ENCODE results near the gene TFF1. TPM values are rescaled to one million over a fixed set of nuclear protein-coding genes. Genes with fewer than 3 reads are reported as not detected.

Gene TFF1
- total RNA-seq, 3 donors from 2014 or later (not counting 1 experiment from before 2014, with no cell fraction given): not detected

GRCh38 chr21:42321231-42321630 lies 45.1 kb downstream of the TFF1 start:
- TF ChIP-seq CTCF (IDR thresholded peaks at IDR 0.05): no peak
- 92% methylated on average over 10 of the region's 10 CpGs for WGBS (ENCODE audit: insufficient coverage)
- Histone ChIP-seq H3K4me1 (ENCODE audit: control insufficient read depth, insufficient read depth, low read length) (peaks cover 16% of the 10 kb centered on the region), H3K27me3 (ENCODE audit: control insufficient read depth, insufficient read depth, low read length) (no peaks in the 10 kb centered on the region), H3K36me3 (ENCODE audit: control insufficient read depth, insufficient read depth, low read length) (no peaks in the 10 kb centered on the region), H3K4me3 (ENCODE audit: low read length) (no peak overlapping the region), H3K27ac (ENCODE audit: low read length) (no peak overlapping the region), H3K9me3 (ENCODE audit: control insufficient read depth, insufficient read depth, low read length) (no peaks in the 10 kb centered on the region)
- Mint-ChIP-seq H3K36me3 (no peaks in the 10 kb centered on the region), H3K9me3 (no peaks in the 10 kb centered on the region), H3K27ac (no peak overlapping the region), H3K4me1 (peaks cover 9 to 10% of the 10 kb centered on the region in 2 donors), H3K27me3 (ENCODE audit: low read depth in 2 of 2) (peaks cover 23 to 37% of the 10 kb centered on the region in 2 donors), H3K4me3 (no peak overlapping the region)
- DNase-seq (no peak), ATAC-seq (no peak)
- intact Hi-C loops (cut with micrococcal nuclease): no loop called here

- Histone ChIP-seq H3K4me1 (ENCODE audit: control insufficient read depth, insufficient read depth, low read length) (peaks cover 16% of the 10 kb centered on the region), H3K9me3 (ENCODE audit: control insufficient read depth, insufficient read depth, low read length) (no peaks in the 10 kb centered on the region), H3K27me3 (ENCODE audit: control insufficient read depth, insufficient read depth, low read length) (no peaks in the 10 kb centered on the region), H3K27ac (ENCODE audit: low read length) (no peak overlapping the region), H3K4me3 (ENCODE audit: low read length) (no peak overlapping the region), H3K36me3 (ENCODE audit: control insufficient read depth, insufficient read depth, low read length) (no peaks in the 10 kb centered on the region)
- ATAC-seq (no peak), DNase-seq (no peak)
- Mint-ChIP-seq H3K27me3 (ENCODE audit: low read depth in 2 of 2) (peaks cover 22 to 33% of the 10 kb centered on the region in 2 donors), H3K4me3 (no peak overlapping the region), H3K27ac (no peak overlapping the region), H3K36me3 (no peaks in the 10 kb centered on the region), H3K4me1 (peaks cover 9 to 10% of the 10 kb centered on the region in 2 donors), H3K9me3 (no peaks in the 10 kb centered on the region)
- intact Hi-C loops (cut with micrococcal nuclease): no loop called here
- no peak for TF ChIP-seq CTCF (IDR thresholded peaks at IDR 0.05)
- 96% methylated on average over 8 of the region's 8 CpGs for WGBS (ENCODE audit: insufficient coverage)
Observed at GRCh38 chr21:42320791-42321190, 45.5 kb downstream of the TFF1 start.

- no peaks in the 10 kb centered on the region for H3K9me3 ChIP-seq (ENCODE audit: control insufficient read depth, insufficient read depth, low read length)
- H3K36me3 ChIP-seq (ENCODE audit: control insufficient read depth, insufficient read depth, low read length): no peaks in the 10 kb centered on the region
- Mint-ChIP-seq H3K27ac (no peak overlapping the region), H3K36me3 (no peaks in the 10 kb centered on the region), H3K9me3 (no peaks in the 10 kb centered on the region), H3K4me1 (peaks cover 9 to 10% of the 10 kb centered on the region in 2 donors), H3K4me3 (no peak overlapping the region), H3K27me3 (ENCODE audit: low read depth in 2 of 2) (peaks cover 15 to 25% of the 10 kb centered on the region in 2 donors)
- H3K27me3 ChIP-seq (ENCODE audit: control insufficient read depth, insufficient read depth, low read length): no peaks in the 10 kb centered on the region
- peaks cover 16% of the 10 kb centered on the region for H3K4me1 ChIP-seq (ENCODE audit: control insufficient read depth, insufficient read depth, low read length)
- WGBS (ENCODE audit: insufficient coverage): 64% methylated on average over 17 of the region's 17 CpGs
- DNase-seq (no peak), ATAC-seq (peak in 2 of 3 donors; percentile 18 to 25)
- no peak overlapping the region for H3K27ac ChIP-seq (ENCODE audit: low read length)
- intact Hi-C loops (cut with micrococcal nuclease): no loop called here
- H3K4me3 ChIP-seq (ENCODE audit: low read length): no peak overlapping the region
- no peak for TF ChIP-seq CTCF (IDR thresholded peaks at IDR 0.05)
Observed at GRCh38 chr21:42319851-42320572, 46.3 kb downstream of the TFF1 start.

GRCh38 chr21:42319376-42319775 lies 47.0 kb downstream of the TFF1 start:
- WGBS (ENCODE audit: insufficient coverage): 3% methylated on average over 10 of the region's 10 CpGs
- peak overlapping the region; percentile 35 for H3K4me3 Mint-ChIP-seq
- intact Hi-C loops (cut with micrococcal nuclease): no loop called here

More at GRCh38 chr21:42319376-42319775, 47.0 kb downstream of the TFF1 start:
- Mint-ChIP-seq H3K36me3 (no peaks in the 10 kb centered on the region), H3K4me1 (peaks cover 9 to 10% of the 10 kb centered on the region in 2 donors), H3K27ac (no peak overlapping the region), H3K9me3 (no peaks in the 10 kb centered on the region), H3K27me3 (ENCODE audit: low read depth in 2 of 2) (peaks cover 14 to 19% of the 10 kb centered on the region in 2 donors)
- H3K27me3 ChIP-seq (ENCODE audit: control insufficient read depth, insufficient read depth, low read length): no peaks in the 10 kb centered on the region
- ATAC-seq (peak; percentile 54 to 73 (median 70)), DNase-seq (no peak)
- H3K4me1 ChIP-seq (ENCODE audit: control insufficient read depth, insufficient read depth, low read length): peaks cover 16% of the 10 kb centered on the region
- no peak overlapping the region for H3K4me3 ChIP-seq (ENCODE audit: low read length)
- no peak overlapping the region for H3K27ac ChIP-seq (ENCODE audit: low read length)
- H3K36me3 ChIP-seq (ENCODE audit: control insufficient read depth, insufficient read depth, low read length): no peaks in the 10 kb centered on the region
- no peaks in the 10 kb centered on the region for H3K9me3 ChIP-seq (ENCODE audit: control insufficient read depth, insufficient read depth, low read length)
- TF ChIP-seq CTCF (IDR thresholded peaks at IDR 0.05): no peak
